CD14-positive monocyte (primary cell): ENCODE measurements around the gene USP20. TPM values are rescaled to one million over a fixed set of nuclear protein-coding genes. Genes with fewer than 3 reads are reported as not detected.
A peak's percentile ranks its signal among the peaks of the same experiment; 100 is the strongest.

Experiments used
- DNase-seq, 3 donors: peaks; one replicate each; pipeline ENCODE4 v3.0.0-alpha.2; 2011 to 2022
- H2AFZ ChIP-seq: 2 replicates; pipeline ENCODE4 v1.6.0; 2012; ENCODE audit warnings: mild to moderate bottlenecking, low read depth, low read length, inconsistent platforms; ENCODE audit not compliant: insufficient read depth, poor library complexity, severe bottlenecking
- H3K27ac ChIP-seq, 2 donors: 1 replicate in 1 of 2; 2 replicates in 1 of 2; pipeline ENCODE4 v1.5.1; 2012 to 2013; ENCODE audit warnings: low read length in 2 of 2, control low read depth in 1 of 2, inconsistent platforms in 1 of 2, low read depth in 1 of 2, mild to moderate bottlenecking in 1 of 2
- H3K27me3 ChIP-seq, 2 donors: one replicate each; pipeline versions ENCODE4 v1.6.0 to v1.6.1; 2011 to 2013; ENCODE audit warnings: low read length in 2 of 2; ENCODE audit not compliant: control insufficient read depth in 2 of 2, insufficient read depth in 2 of 2
- H3K36me3 ChIP-seq, 2 donors: replicated peaks in 1 of 2; 1 replicate in 1 of 2; 2 replicates in 1 of 2; pipeline versions ENCODE4 v1.5.1 to v1.6.1; 2012 to 2013; ENCODE audit warnings: low read length in 2 of 2, control low read depth in 1 of 2, inconsistent platforms in 1 of 2, mild to moderate bottlenecking in 1 of 2; ENCODE audit not compliant: insufficient read depth in 2 of 2, control insufficient read depth in 1 of 2
- H3K4me1 ChIP-seq, 2 donors: 1 replicate in 1 of 2; 2 replicates in 1 of 2; pipeline versions ENCODE4 v1.5.1 to v1.6.1; 2012 to 2013; ENCODE audit warnings: low read length in 2 of 2, control low read depth in 1 of 2, inconsistent platforms in 1 of 2, mild to moderate bottlenecking in 1 of 2, moderate library complexity in 1 of 2; ENCODE audit not compliant: insufficient read depth in 2 of 2, control insufficient read depth in 1 of 2
- H3K4me2 ChIP-seq: replicated peaks from 2 replicates; pipeline ENCODE3; 2012; ENCODE audit warnings: low read length, moderate library complexity, mild to moderate bottlenecking; ENCODE audit not compliant: poor library complexity, severe bottlenecking; ENCODE audit errors: extremely low read depth
- H3K4me3 ChIP-seq, 3 experiments: fragments of 200-600 bp in 1 of 3; sonication (generic) in 1 of 3; replicated peaks in 1 of 3; 1 replicate in 2 of 3; 2 replicates in 1 of 3; pipeline ENCODE4 v1.5.1; 2011 to 2013; ENCODE audit warnings: low read length in 3 of 3, mild to moderate bottlenecking in 3 of 3, control low read depth in 2 of 3, low read depth in 2 of 3, inconsistent platforms in 1 of 3, moderate library complexity in 1 of 3
- H3K79me2 ChIP-seq: 2 replicates; pipeline ENCODE4 v1.6.0; 2012; ENCODE audit warnings: mild to moderate bottlenecking, control low read depth, inconsistent platforms, low read length, moderate library complexity; ENCODE audit not compliant: insufficient read depth
- H3K9ac ChIP-seq: 2 replicates; pipeline ENCODE4 v1.6.0; 2017; ENCODE audit warnings: low read length, mild to moderate bottlenecking; ENCODE audit not compliant: insufficient read depth, poor library complexity, severe bottlenecking
- H3K9me3 ChIP-seq, 2 donors: replicated peaks in 1 of 2; 1 replicate in 1 of 2; 2 replicates in 1 of 2; pipeline versions ENCODE4 v1.5.1 to v1.6.1; 2012 to 2013; ENCODE audit warnings: low read length in 2 of 2, control low read depth in 1 of 2; ENCODE audit not compliant: control insufficient read depth in 1 of 2, insufficient read depth in 1 of 2
- H4K20me1 ChIP-seq: 2 replicates; pipeline ENCODE4 v1.6.0; 2012; ENCODE audit warnings: mild to moderate bottlenecking, low read length, control low read depth, moderate library complexity; ENCODE audit not compliant: insufficient read depth
- H3K27ac Mint-ChIP-seq, 7 donors: one replicate each; pipeline ENCODE4 v1.8.0; 2020; ENCODE audit warnings: mild to moderate bottlenecking in 7 of 7, mixed read lengths in 7 of 7, moderate library complexity in 6 of 7, inconsistent platforms in 2 of 7
- H3K27me3 Mint-ChIP-seq, 3 donors: one replicate each; pipeline ENCODE4 v1.8.0; 2021 to 2022; ENCODE audit warnings: low read depth in 3 of 3, mild to moderate bottlenecking in 3 of 3, mixed read lengths in 3 of 3, moderate library complexity in 3 of 3, inconsistent platforms in 1 of 3
- H3K36me3 Mint-ChIP-seq, 2 donors: one replicate each; pipeline ENCODE4 v1.8.0; 2020; ENCODE audit warnings: mixed read lengths in 2 of 2, inconsistent platforms in 1 of 2, mild to moderate bottlenecking in 1 of 2
- H3K4me1 Mint-ChIP-seq: one replicate; pipeline ENCODE4 v1.8.0; 2020; ENCODE audit warnings: mild to moderate bottlenecking, mixed read lengths
- H3K4me3 Mint-ChIP-seq, 2 donors: one replicate each; pipeline ENCODE4 v1.8.0; 2020; ENCODE audit warnings: mild to moderate bottlenecking in 2 of 2, mixed read lengths in 2 of 2, moderate library complexity in 1 of 2
- H3K9me3 Mint-ChIP-seq, 7 donors: one replicate each; pipeline ENCODE4 v1.8.0; 2020 to 2022; ENCODE audit warnings: mixed read lengths in 7 of 7, mild to moderate bottlenecking in 6 of 7, moderate library complexity in 6 of 7, inconsistent platforms in 2 of 7
- WGBS: methylation state at CpG from one replicate; pipeline ENCODE4 v1.1.5; 2013; ENCODE audit warnings: missing lambda C conversion rate; ENCODE audit not compliant: insufficient coverage; 5-methylcytosine and 5-hydroxymethylcytosine counted together
- intact Hi-C, 2 donors: fragments of 100-400 bp; cut with micrococcal nuclease; formaldehyde crosslinking; loops; one replicate each; pipeline versions ENCODE4 v1.15.0 to v1.15.1; 2023
- polyA plus RNA-seq, 3 donors: library from polyadenylated mRNA; depleted of rRNA in 1 of 3; unstranded in 2 of 3; stranded (reverse) in 1 of 3; fragments of 300-500 nt in 2 of 3; fragments of >200 nt in 1 of 3; fragmentation: Illumina TruSeq in 2 of 3; gene quantifications; 1 replicate in 2 of 3; 2 replicates in 1 of 3; pipeline ENCODE4 v1.2.3, GENCODE V29; 2012 to 2021
- TF ChIP-seq, protein P1 (sequence below): fragments of 200-600 bp; IDR thresholded peaks from one replicate; pipeline ENCODE4 v1.8.0; 2022; ENCODE audit warnings: antibody characterized with exemption, mild to moderate bottlenecking

Gene USP20
- polyA plus RNA-seq, 3 donors: 2.7 to 30.0 (median 5.2) TPM

- no peaks in the 10 kb centered on the region for H3K27me3 ChIP-seq
- H4K20me1 ChIP-seq: no peaks in the 10 kb centered on the region
- H3K4me1 Mint-ChIP-seq: peaks cover 23% of the 10 kb centered on the region
- no peak for DNase-seq
- no peak overlapping the region for H3K27ac Mint-ChIP-seq
- H3K4me3 ChIP-seq: no peak overlapping the region
- 84% methylated on average over 11 of the region's 12 CpGs for WGBS
- no peak overlapping the region for H3K4me3 Mint-ChIP-seq
- intact Hi-C loops: no loop called here
- no peak overlapping the region for H2AFZ ChIP-seq
- H3K79me2 ChIP-seq: no peaks in the 10 kb centered on the region
- no peak overlapping the region for H3K27ac ChIP-seq
- no peak overlapping the region for H3K4me2 ChIP-seq
- peaks cover 59 to 78% of the 10 kb centered on the region in 2 donors for H3K36me3 Mint-ChIP-seq
- H3K9me3 Mint-ChIP-seq: peaks cover 0 to 3% (median 0%) of the 10 kb centered on the region in 7 donors
- no peak overlapping the region for H3K9ac ChIP-seq
- H3K36me3 ChIP-seq: peaks cover 44 to 68% of the 10 kb centered on the region in 2 donors
- TF ChIP-seq, protein P1, sequence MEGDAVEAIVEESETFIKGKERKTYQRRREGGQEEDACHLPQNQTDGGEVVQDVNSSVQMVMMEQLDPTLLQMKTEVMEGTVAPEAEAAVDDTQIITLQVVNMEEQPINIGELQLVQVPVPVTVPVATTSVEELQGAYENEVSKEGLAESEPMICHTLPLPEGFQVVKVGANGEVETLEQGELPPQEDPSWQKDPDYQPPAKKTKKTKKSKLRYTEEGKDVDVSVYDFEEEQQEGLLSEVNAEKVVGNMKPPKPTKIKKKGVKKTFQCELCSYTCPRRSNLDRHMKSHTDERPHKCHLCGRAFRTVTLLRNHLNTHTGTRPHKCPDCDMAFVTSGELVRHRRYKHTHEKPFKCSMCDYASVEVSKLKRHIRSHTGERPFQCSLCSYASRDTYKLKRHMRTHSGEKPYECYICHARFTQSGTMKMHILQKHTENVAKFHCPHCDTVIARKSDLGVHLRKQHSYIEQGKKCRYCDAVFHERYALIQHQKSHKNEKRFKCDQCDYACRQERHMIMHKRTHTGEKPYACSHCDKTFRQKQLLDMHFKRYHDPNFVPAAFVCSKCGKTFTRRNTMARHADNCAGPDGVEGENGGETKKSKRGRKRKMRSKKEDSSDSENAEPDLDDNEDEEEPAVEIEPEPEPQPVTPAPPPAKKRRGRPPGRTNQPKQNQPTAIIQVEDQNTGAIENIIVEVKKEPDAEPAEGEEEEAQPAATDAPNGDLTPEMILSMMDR: no peak
- H3K4me1 ChIP-seq: peaks cover 8 to 11% of the 10 kb centered on the region in 2 donors
- no peaks in the 10 kb centered on the region for H3K9me3 ChIP-seq
- H3K27me3 Mint-ChIP-seq: peaks cover 0 to 4% (median 0%) of the 10 kb centered on the region in 3 donors
Measured at GRCh38 chr9:129861447-129861827, 26.2 kb downstream of the USP20 start.

GRCh38 chr9:129863059-129863690, 27.9 kb downstream of the USP20 start:
- Mint-ChIP-seq H3K4me1 (peaks cover 31% of the 10 kb centered on the region), H3K27me3 (peaks cover 0 to 6% (median 0%) of the 10 kb centered on the region in 3 donors), H3K9me3 (peaks cover 0 to 3% (median 0%) of the 10 kb centered on the region in 7 donors), H3K27ac (no peak overlapping the region), H3K36me3 (peaks cover 48 to 79% of the 10 kb centered on the region in 2 donors), H3K4me3 (no peak overlapping the region)
- Histone ChIP-seq H3K79me2 (no peaks in the 10 kb centered on the region), H3K4me1 (peaks cover 8 to 11% of the 10 kb centered on the region in 2 donors), H3K9me3 (no peaks in the 10 kb centered on the region), H4K20me1 (no peaks in the 10 kb centered on the region), H3K9ac (peak overlapping the region; percentile 15), H3K4me2 (no peak overlapping the region), H3K4me3 (no peak overlapping the region), H2AFZ (no peak overlapping the region), H3K36me3 (peaks cover 41 to 58% of the 10 kb centered on the region in 2 donors), H3K27me3 (no peaks in the 10 kb centered on the region), H3K27ac (no peak overlapping the region)
- 2% methylated on average over 14 of the region's 14 CpGs for WGBS
- intact Hi-C loops: no loop called here
- no peak for DNase-seq
- TF ChIP-seq, protein P1: no peak
